GM19043 (cell line): ENCODE measurements around the gene CDC34.

ENCODE experiments used
- ATAC-seq: cut with Tn5 transposase; IDR thresholded peaks from one replicate; pipeline ENCODE4 v1.9.1; 2021; ENCODE audit warnings: low read depth; ENCODE audit not compliant: unreplicated experiment

The CDC34 gene

GRCh38 chr19:531753-532560, at the start of gene CDC34:
CDC34 (plus strand) TSS chr19:531760; CDS start chr19:531932, 172 bp downstream.
- peak; percentile 31 for ATAC-seq

GRCh38 chr19:482186-483041, 49.1 kb upstream of the CDC34 start:
- ATAC-seq = no peak

GRCh38 chr19:483332-484072, 48.1 kb upstream of the CDC34 start:
- no peak for ATAC-seq

GRCh38 chr19:484494-484893, 47.1 kb upstream of the CDC34 start:
- ATAC-seq = no peak

GRCh38 chr19:485077-485476, 46.5 kb upstream of the CDC34 start:
- no peak for ATAC-seq

GRCh38 chr19:485583-486236, 45.9 kb upstream of the CDC34 start:
- ATAC-seq = no peak

- ATAC-seq = no peak
These were observed 42.8 kb upstream of the CDC34 start for GRCh38 chr19:488505-489417.

GRCh38 chr19:489418-490196, 42.0 kb upstream of the CDC34 start:
- no peak for ATAC-seq

GRCh38 chr19:491146-491741, 40.3 kb upstream of the CDC34 start:
- ATAC-seq = no peak

GRCh38 chr19:492091-492531, 39.4 kb upstream of the CDC34 start:
- ATAC-seq = no peak

- no peak for ATAC-seq
These were observed 38.0 kb upstream of the CDC34 start for GRCh38 chr19:493391-494170.

GRCh38 chr19:494171-495080, 37.1 kb upstream of the CDC34 start:
- ATAC-seq = no peak

GRCh38 chr19:495081-495401, 36.5 kb upstream of the CDC34 start:
- no peak for ATAC-seq

- ATAC-seq = no peak
These were observed 36.0 kb upstream of the CDC34 start for GRCh38 chr19:495402-496111.

GRCh38 chr19:496112-496665, 35.4 kb upstream of the CDC34 start, which contains the start of gene MADCAM1:
MADCAM1 (plus strand) TSS chr19:496486; CDS start chr19:496500, 14 bp downstream.
- ATAC-seq = no peak

- no peak for ATAC-seq
These were observed 34.6 kb upstream of the CDC34 start for GRCh38 chr19:496986-497385.
